Activated CD8-positive, alpha-beta memory T cell treated with anti-CD3 and anti-CD28 coated beads, Interleukin-2, amount 10 ng/mL, durations not matched to agents 7 days and 5 days (primary cell): ENCODE measurements around the gene MEF2A. TPM values are rescaled to one million over a fixed set of nuclear protein-coding genes. Genes with fewer than 3 reads are reported as not detected.

Experiments
- ATAC-seq: fragments of 150-1000 bp; cut with Tn5 transposase; one replicate; pipeline ENCODE4 v1.10.0; 2021; ENCODE audit warnings: moderate library complexity
- CTCF ChIA-PET: fragments of 350-600 bp; sonication (Branson Sonifier 250); formaldehyde crosslinking; loops from one replicate; lab custom pipeline; 2021; ENCODE audit warnings: antibody characterized with exemption; lab: Charles Lee
- DNase-seq: peaks from one replicate; pipeline ENCODE4 v3.0.0-alpha.2; 2020
- H3K27ac Mint-ChIP-seq: one replicate; pipeline ENCODE4 v1.8.0; 2021; ENCODE audit warnings: mild to moderate bottlenecking, mixed read lengths
- H3K27me3 Mint-ChIP-seq: one replicate; pipeline ENCODE4 v1.8.0; 2021; ENCODE audit warnings: mixed read lengths
- H3K36me3 Mint-ChIP-seq: one replicate; pipeline ENCODE4 v1.8.0; 2021; ENCODE audit warnings: mild to moderate bottlenecking, mixed read lengths
- H3K4me1 Mint-ChIP-seq: one replicate; pipeline ENCODE4 v1.8.0; 2021; ENCODE audit warnings: mixed read lengths
- H3K4me3 Mint-ChIP-seq: one replicate; pipeline ENCODE4 v1.8.0; 2021; ENCODE audit warnings: mild to moderate bottlenecking, moderate library complexity, mixed read lengths
- H3K9me3 Mint-ChIP-seq: one replicate; pipeline ENCODE4 v1.8.0; 2022; ENCODE audit warnings: low read depth, mixed read lengths
- total RNA-seq, 2 experiments: library from RNA; stranded (reverse); gene quantifications; one replicate each; pipeline ENCODE4 v1.2.3, GENCODE V29; 2021

Gene MEF2A
- total RNA-seq, 2 experiments from 2014 or later: 20.4 to 23.4 TPM

GRCh38 chr15:99618941-99619411 lies 53.2 kb downstream of the MEF2A start:
- no peak overlapping the region for H3K27ac Mint-ChIP-seq
- CTCF ChIA-PET: interaction anchor here (1.4 kb wide), 1 partner anchor 11 kb away, joined by 3 read pairs; no protein-coding TSS in a partner anchor

GRCh38 chr15:99619712-99620111 lies 53.9 kb downstream of the MEF2A start:
- Mint-ChIP-seq H3K27me3 (no peaks in the 10 kb centered on the region), H3K4me1 (peaks cover 12% of the 10 kb centered on the region), H3K36me3 (peaks cover 14% of the 10 kb centered on the region), H3K27ac (no peak overlapping the region), H3K4me3 (no peak overlapping the region), H3K9me3 (peaks cover 2% of the 10 kb centered on the region)
- DNase-seq (no peak), ATAC-seq (no peak)
- CTCF ChIA-PET: interaction anchor here (1.4 kb wide), 1 partner anchor 11 kb away, joined by 3 read pairs; no protein-coding TSS in a partner anchor

More at GRCh38 chr15:99618941-99619411, 53.2 kb downstream of the MEF2A start:
- DNase-seq (no peak), ATAC-seq (no peak)
- H3K4me3 Mint-ChIP-seq: no peak overlapping the region
- H3K9me3 Mint-ChIP-seq: peaks cover 2% of the 10 kb centered on the region
- no peaks in the 10 kb centered on the region for H3K27me3 Mint-ChIP-seq
- H3K4me1 Mint-ChIP-seq: peaks cover 16% of the 10 kb centered on the region
- H3K36me3 Mint-ChIP-seq: peaks cover 8% of the 10 kb centered on the region

GRCh38 chr15:99620178-99620577 lies 54.4 kb downstream of the MEF2A start:
- H3K4me1 Mint-ChIP-seq: peaks cover 11% of the 10 kb centered on the region
- H3K27me3 Mint-ChIP-seq: no peaks in the 10 kb centered on the region
- DNase-seq (no peak), ATAC-seq (no peak)
- CTCF ChIA-PET: interaction anchor here (1.4 kb wide), 1 partner anchor 10 kb away, joined by 3 read pairs; no protein-coding TSS in a partner anchor
- no peak overlapping the region for H3K27ac Mint-ChIP-seq
- H3K36me3 Mint-ChIP-seq: peaks cover 19% of the 10 kb centered on the region
- no peak overlapping the region for H3K4me3 Mint-ChIP-seq
- H3K9me3 Mint-ChIP-seq: peaks cover 2% of the 10 kb centered on the region

- ATAC-seq (no peak), DNase-seq (no peak)
- Mint-ChIP-seq H3K9me3 (peaks cover 10% of the 10 kb centered on the region), H3K36me3 (peaks cover 34% of the 10 kb centered on the region), H3K4me3 (no peak overlapping the region), H3K27me3 (no peaks in the 10 kb centered on the region), H3K4me1 (peaks cover 10% of the 10 kb centered on the region), H3K27ac (no peak overlapping the region)
- CTCF ChIA-PET: no interaction called here
Measured at GRCh38 chr15:99621767-99622166, 56.0 kb downstream of the MEF2A start.

- Mint-ChIP-seq H3K27me3 (no peaks in the 10 kb centered on the region), H3K9me3 (peaks cover 8% of the 10 kb centered on the region), H3K4me3 (no peak overlapping the region), H3K27ac (no peak overlapping the region), H3K36me3 (peaks cover 50% of the 10 kb centered on the region), H3K4me1 (peaks cover 3% of the 10 kb centered on the region)
- DNase-seq (no peak), ATAC-seq (no peak)
- CTCF ChIA-PET: no interaction called here
Measured at GRCh38 chr15:99628374-99629001, 62.7 kb downstream of the MEF2A start.

- H3K9me3 Mint-ChIP-seq: peaks cover 16% of the 10 kb centered on the region
- no peak overlapping the region for H3K27ac Mint-ChIP-seq
- peaks cover 51% of the 10 kb centered on the region for H3K36me3 Mint-ChIP-seq
- ATAC-seq (no peak), DNase-seq (no peak)
- peaks cover 9% of the 10 kb centered on the region for H3K4me1 Mint-ChIP-seq
- CTCF ChIA-PET: interaction anchor here (1.7 kb wide), 1 partner anchor 11 kb away, joined by 3 read pairs; no protein-coding TSS in a partner anchor
- H3K4me3 Mint-ChIP-seq: no peak overlapping the region
- no peaks in the 10 kb centered on the region for H3K27me3 Mint-ChIP-seq
Measured at GRCh38 chr15:99630607-99631131, 64.9 kb downstream of the MEF2A start.

- H3K27me3 Mint-ChIP-seq: no peaks in the 10 kb centered on the region
- peaks cover 49% of the 10 kb centered on the region for H3K36me3 Mint-ChIP-seq
- ATAC-seq (no peak), DNase-seq (no peak)
- CTCF ChIA-PET: interaction anchor here (1.7 kb wide), 1 partner anchor 12 kb away, joined by 3 read pairs; no protein-coding TSS in a partner anchor
- no peak overlapping the region for H3K4me3 Mint-ChIP-seq
- H3K27ac Mint-ChIP-seq: no peak overlapping the region
- peaks cover 11% of the 10 kb centered on the region for H3K9me3 Mint-ChIP-seq
- H3K4me1 Mint-ChIP-seq: peaks cover 13% of the 10 kb centered on the region
Measured at GRCh38 chr15:99631255-99631654, 65.5 kb downstream of the MEF2A start.

GRCh38 chr15:99632521-99632920 lies 66.7 kb downstream of the MEF2A start:
- H3K27ac Mint-ChIP-seq: no peak overlapping the region
- H3K27me3 Mint-ChIP-seq: no peaks in the 10 kb centered on the region
- peaks cover 48% of the 10 kb centered on the region for H3K36me3 Mint-ChIP-seq
- H3K4me1 Mint-ChIP-seq: peaks cover 12% of the 10 kb centered on the region
- ATAC-seq (no peak), DNase-seq (no peak)
- no peak overlapping the region for H3K4me3 Mint-ChIP-seq
- CTCF ChIA-PET: no interaction called here
- H3K9me3 Mint-ChIP-seq: peaks cover 8% of the 10 kb centered on the region

- no peak overlapping the region for H3K4me3 Mint-ChIP-seq
- CTCF ChIA-PET: no interaction called here
- ATAC-seq (no peak), DNase-seq (no peak)
- peaks cover 47% of the 10 kb centered on the region for H3K36me3 Mint-ChIP-seq
- H3K27me3 Mint-ChIP-seq: no peaks in the 10 kb centered on the region
- H3K9me3 Mint-ChIP-seq: peaks cover 8% of the 10 kb centered on the region
- H3K4me1 Mint-ChIP-seq: peaks cover 12% of the 10 kb centered on the region
- no peak overlapping the region for H3K27ac Mint-ChIP-seq
Measured at GRCh38 chr15:99633655-99634054, 67.9 kb downstream of the MEF2A start.

GRCh38 chr15:99634576-99634975 lies 68.8 kb downstream of the MEF2A start:
- Mint-ChIP-seq H3K27me3 (no peaks in the 10 kb centered on the region), H3K4me3 (no peak overlapping the region), H3K9me3 (peaks cover 8% of the 10 kb centered on the region), H3K36me3 (peaks cover 42% of the 10 kb centered on the region), H3K27ac (no peak overlapping the region), H3K4me1 (peaks cover 12% of the 10 kb centered on the region)
- DNase-seq (no peak), ATAC-seq (no peak)
- CTCF ChIA-PET: no interaction called here

- Mint-ChIP-seq H3K27ac (no peak overlapping the region), H3K9me3 (peaks cover 8% of the 10 kb centered on the region), H3K36me3 (peaks cover 43% of the 10 kb centered on the region), H3K4me3 (no peak overlapping the region), H3K4me1 (peaks cover 17% of the 10 kb centered on the region), H3K27me3 (no peaks in the 10 kb centered on the region)
- ATAC-seq (no peak), DNase-seq (no peak)
- CTCF ChIA-PET: no interaction called here
Measured at GRCh38 chr15:99635145-99635544, 69.4 kb downstream of the MEF2A start.

GRCh38 chr15:99635794-99636193 lies 70.0 kb downstream of the MEF2A start:
- peaks cover 17% of the 10 kb centered on the region for H3K4me1 Mint-ChIP-seq
- DNase-seq (no peak), ATAC-seq (peak; percentile 80)
- peaks cover 45% of the 10 kb centered on the region for H3K36me3 Mint-ChIP-seq
- CTCF ChIA-PET: no interaction called here
- H3K9me3 Mint-ChIP-seq: peaks cover 8% of the 10 kb centered on the region
- H3K27me3 Mint-ChIP-seq: no peaks in the 10 kb centered on the region
- no peak overlapping the region for H3K4me3 Mint-ChIP-seq
- no peak overlapping the region for H3K27ac Mint-ChIP-seq

GRCh38 chr15:99644913-99645542 lies 79.2 kb downstream of the MEF2A start:
- Mint-ChIP-seq H3K9me3 (peaks cover 8% of the 10 kb centered on the region), H3K4me1 (peaks cover 4% of the 10 kb centered on the region), H3K27ac (no peak overlapping the region), H3K27me3 (no peaks in the 10 kb centered on the region), H3K4me3 (no peak overlapping the region), H3K36me3 (peaks cover 50% of the 10 kb centered on the region)
- no peak for DNase-seq
- no peak for ATAC-seq
- CTCF ChIA-PET: no interaction called here
